ENCODE measurements around the gene MYL4.

GRCh38 chr17:47212458-47212857 lies 3.3 kb downstream of the MYL4 start:
- TF ChIP-seq CTCF (IDR thresholded peaks at IDR 0.05) = no peak
- no peak for TF ChIP-seq POLR2A (IDR thresholded peaks at IDR 0.05)

All from esophagus squamous epithelium (tissue), 4 donors.